Stimulated activated CD8-positive, alpha-beta memory T cell treated with anti-CD3 and anti-CD28 coated beads, Interleukin-2, amount 100 ng/mL, for 1 hour (primary cell): Measurements from ENCODE around the gene KIAA0232.

Experiments used
- DNase-seq, 2 donors: peaks; one replicate each; pipeline ENCODE4 v3.0.0-alpha.2; 2020; ENCODE audit warnings: low read depth in 2 of 2

Gene KIAA0232

GRCh38 chr4:6916587-6917460 is 134.3 kb downstream of the KIAA0232 start:
- DNase-seq: peak in 1 of 2 donors; percentile 40

GRCh38 chr4:6917461-6918271 is 135.1 kb downstream of the KIAA0232 start:
- no peak for DNase-seq

- DNase-seq: no peak
Measured at GRCh38 chr4:6918338-6918737, 135.8 kb downstream of the KIAA0232 start.

GRCh38 chr4:6920171-6920570 is 137.6 kb downstream of the KIAA0232 start:
- no peak for DNase-seq

GRCh38 chr4:6923507-6923906 is 141.0 kb downstream of the KIAA0232 start:
- no peak for DNase-seq

GRCh38 chr4:6924361-6924779 is 141.8 kb downstream of the KIAA0232 start:
- DNase-seq: no peak

- DNase-seq: no peak
Measured at GRCh38 chr4:6925357-6925836, 142.9 kb downstream of the KIAA0232 start.

- DNase-seq: no peak
Measured at GRCh38 chr4:6926081-6926480, 143.6 kb downstream of the KIAA0232 start.

- DNase-seq: peak in 1 of 2 donors; percentile 49
Measured at GRCh38 chr4:6926681-6927478, 144.4 kb downstream of the KIAA0232 start.

GRCh38 chr4:6928081-6928480 is 145.6 kb downstream of the KIAA0232 start:
- no peak for DNase-seq

- no peak for DNase-seq
Measured at GRCh38 chr4:6929339-6929811, 146.8 kb downstream of the KIAA0232 start.

- DNase-seq: no peak
Measured at GRCh38 chr4:6929812-6930464, 147.4 kb downstream of the KIAA0232 start.

- no peak for DNase-seq
Measured at GRCh38 chr4:6932475-6932874, 149.9 kb downstream of the KIAA0232 start.

GRCh38 chr4:6932918-6933317 is 150.4 kb downstream of the KIAA0232 start:
- DNase-seq: no peak
